Hepatocyte (in vitro differentiated cells): Measurements from ENCODE around the gene LSAMP. TPM values are rescaled to one million over a fixed set of nuclear protein-coding genes. Genes with fewer than 3 reads are reported as not detected.
A peak's percentile ranks its signal among the peaks of the same experiment; 100 is the strongest.

Experiments used
- DNase-seq: peaks from one replicate; pipeline ENCODE4 v3.0.0-alpha.2; 2016; ENCODE audit warnings: low spot score
- H2AFZ ChIP-seq: fragments of 200-600 bp; sonication (generic); 2 replicates; pipeline ENCODE4 v1.6.0; 2016; ENCODE audit warnings: antibody characterized with exemption, mild to moderate bottlenecking
- H3K27ac ChIP-seq: fragments of 200-600 bp; sonication (generic); 2 replicates; pipeline ENCODE4 v1.5.1; 2016; ENCODE audit warnings: mild to moderate bottlenecking
- H3K27me3 ChIP-seq: fragments of 200-600 bp; sonication (generic); 2 replicates; pipeline ENCODE4 v1.6.1; 2016
- H3K36me3 ChIP-seq: fragments of 200-600 bp; sonication (generic); replicated peaks from 2 replicates; pipeline ENCODE4 v1.5.1; 2016; ENCODE audit warnings: low read depth; ENCODE audit not compliant: insufficient read depth
- H3K4me1 ChIP-seq: fragments of 200-600 bp; sonication (generic); 2 replicates; pipeline ENCODE4 v1.5.1; 2016; ENCODE audit warnings: mild to moderate bottlenecking, moderate library complexity; ENCODE audit not compliant: insufficient read depth
- H3K4me2 ChIP-seq: fragments of 200-600 bp; sonication (generic); 2 replicates; pipeline ENCODE4 v1.6.0; 2016
- H3K4me3 ChIP-seq: fragments of 200-600 bp; sonication (generic); 2 replicates; pipeline ENCODE4 v1.5.1; 2016; ENCODE audit warnings: mild to moderate bottlenecking
- H3K79me2 ChIP-seq: fragments of 200-600 bp; sonication (generic); 2 replicates; pipeline ENCODE4 v1.6.0; 2017; ENCODE audit warnings: mild to moderate bottlenecking
- H3K9me2 ChIP-seq: fragments of 200-600 bp; sonication (generic); replicated peaks from 2 replicates; pipeline ENCODE4 v1.6.0; 2017; ENCODE audit warnings: mild to moderate bottlenecking; ENCODE audit not compliant: insufficient read depth
- H3K9me3 ChIP-seq: fragments of 200-600 bp; sonication (generic); 2 replicates; pipeline ENCODE4 v1.5.1; 2016; ENCODE audit warnings: low read depth, mild to moderate bottlenecking
- H4K20me1 ChIP-seq: fragments of 200-600 bp; sonication (generic); 2 replicates; pipeline ENCODE4 v1.6.0; 2016; ENCODE audit warnings: mild to moderate bottlenecking; ENCODE audit not compliant: insufficient read depth, poor library complexity, severe bottlenecking
- EZH2 ChIP-seq: fragments of 200-600 bp; sonication (generic); IDR thresholded peaks from 2 replicates; pipeline ENCODE4 v1.6.1; 2016; ENCODE audit warnings: antibody characterized with exemption, mild to moderate bottlenecking, borderline replicate concordance
- EZH2phosphoT487 ChIP-seq: fragments of 200-600 bp; sonication (generic); IDR thresholded peaks from one replicate; pipeline ENCODE4 v1.6.1; 2018; ENCODE audit warnings: antibody characterized with exemption, mild to moderate bottlenecking, low read depth, moderate library complexity; ENCODE audit not compliant: unreplicated experiment, severe bottlenecking
- WGBS: methylation state at CpG from one replicate; pipeline ENCODE4 v1.1.6; 2016; ENCODE audit warnings: low lambda C conversion rate; ENCODE audit errors: missing lambda C conversion rate; 5-methylcytosine and 5-hydroxymethylcytosine counted together
- polyA plus RNA-seq: library from polyadenylated mRNA; unstranded; fragments of >200 nt; fragmentation: Nextera tagmentation; extraction: Ambion mirVana; gene quantifications from 2 replicates; pipeline ENCODE4 v1.2.1, GENCODE V29; 2016
- total RNA-seq: library from RNA; depleted of rRNA; stranded (reverse); fragments of >200 nt; gene quantifications from 2 replicates; pipeline ENCODE4 v1.2.3, GENCODE V29; 2014
- TF ChIP-seq, protein P1 (sequence below): fragments of 200-600 bp; sonication (generic); IDR thresholded peaks from 2 replicates; pipeline ENCODE4 v1.5.1; 2016; ENCODE audit warnings: antibody characterized with exemption, mild to moderate bottlenecking; ENCODE audit not compliant: poor library complexity

The LSAMP gene
- total and polyA plus RNA-seq, 2 experiments from 2014 or later = 15.1 to 22.3 TPM

DNA sequence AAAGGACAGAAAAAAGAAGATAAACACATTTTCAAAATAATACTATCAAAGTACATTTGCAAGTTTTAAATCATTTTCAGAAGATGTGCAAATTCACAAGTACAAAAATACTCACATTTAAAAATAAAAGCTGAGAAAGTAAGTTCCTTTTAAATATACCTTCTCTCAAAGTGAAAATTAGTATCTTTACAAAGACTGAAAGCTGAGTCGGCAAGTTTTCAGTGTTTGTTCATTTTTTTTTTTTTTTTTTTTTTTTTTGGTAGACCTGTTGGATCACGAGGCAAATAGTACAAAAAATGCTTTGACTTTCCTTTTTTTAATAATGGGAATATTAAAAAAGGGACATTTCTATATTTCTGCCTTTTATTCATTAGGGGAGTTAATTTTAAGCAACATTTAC is 317.8 kb downstream of the LSAMP start:
- Histone ChIP-seq H3K4me2 (no peak overlapping the region), H3K27ac (no peak overlapping the region)

DNA sequence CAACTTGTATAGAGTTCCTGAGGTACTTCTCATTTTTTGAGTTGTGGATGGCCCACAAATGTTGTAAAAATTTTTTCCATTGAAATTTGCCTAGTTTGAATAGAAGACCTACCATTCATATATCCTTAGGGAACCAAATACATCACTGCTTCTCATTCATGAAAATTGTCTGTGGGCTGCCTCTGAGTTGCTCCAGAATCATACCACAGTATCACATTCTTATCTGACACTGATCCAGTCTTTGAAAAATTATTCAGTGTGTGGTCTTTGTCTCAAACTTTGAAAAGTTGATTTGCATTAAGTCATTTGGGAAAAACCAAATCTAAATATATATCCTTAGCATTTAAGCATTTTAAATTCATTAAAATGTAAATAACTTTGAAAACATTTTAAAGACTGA is 321.1 kb downstream of the LSAMP start:
- Histone ChIP-seq H3K9me2 (no peaks in the 10 kb centered on the region), H2AFZ (no peak overlapping the region), H3K4me1 (no peaks in the 10 kb centered on the region), H3K79me2 (no peaks in the 10 kb centered on the region), H3K4me2 (no peak overlapping the region), H3K4me3 (no peak overlapping the region), H3K36me3 (no peaks in the 10 kb centered on the region), H4K20me1 (no peaks in the 10 kb centered on the region), H3K27me3 (no peaks in the 10 kb centered on the region), H3K27ac (no peak overlapping the region), H3K9me3 (no peaks in the 10 kb centered on the region)
- DNase-seq = no peak
- TF ChIP-seq, protein P1, sequence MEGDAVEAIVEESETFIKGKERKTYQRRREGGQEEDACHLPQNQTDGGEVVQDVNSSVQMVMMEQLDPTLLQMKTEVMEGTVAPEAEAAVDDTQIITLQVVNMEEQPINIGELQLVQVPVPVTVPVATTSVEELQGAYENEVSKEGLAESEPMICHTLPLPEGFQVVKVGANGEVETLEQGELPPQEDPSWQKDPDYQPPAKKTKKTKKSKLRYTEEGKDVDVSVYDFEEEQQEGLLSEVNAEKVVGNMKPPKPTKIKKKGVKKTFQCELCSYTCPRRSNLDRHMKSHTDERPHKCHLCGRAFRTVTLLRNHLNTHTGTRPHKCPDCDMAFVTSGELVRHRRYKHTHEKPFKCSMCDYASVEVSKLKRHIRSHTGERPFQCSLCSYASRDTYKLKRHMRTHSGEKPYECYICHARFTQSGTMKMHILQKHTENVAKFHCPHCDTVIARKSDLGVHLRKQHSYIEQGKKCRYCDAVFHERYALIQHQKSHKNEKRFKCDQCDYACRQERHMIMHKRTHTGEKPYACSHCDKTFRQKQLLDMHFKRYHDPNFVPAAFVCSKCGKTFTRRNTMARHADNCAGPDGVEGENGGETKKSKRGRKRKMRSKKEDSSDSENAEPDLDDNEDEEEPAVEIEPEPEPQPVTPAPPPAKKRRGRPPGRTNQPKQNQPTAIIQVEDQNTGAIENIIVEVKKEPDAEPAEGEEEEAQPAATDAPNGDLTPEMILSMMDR = no peak
- TF ChIP-seq EZH2 (no peak), EZH2phosphoT487 (no peak)

More for the DNA sequence above, 317.8 kb downstream of the LSAMP start:
- no peak for DNase-seq
- Histone ChIP-seq H3K4me3 (no peak overlapping the region), H4K20me1 (no peaks in the 10 kb centered on the region), H3K9me2 (no peaks in the 10 kb centered on the region), H3K36me3 (no peaks in the 10 kb centered on the region), H3K4me1 (no peaks in the 10 kb centered on the region), H3K9me3 (no peaks in the 10 kb centered on the region), H3K27me3 (no peaks in the 10 kb centered on the region), H2AFZ (no peak overlapping the region), H3K79me2 (no peaks in the 10 kb centered on the region)
- TF ChIP-seq EZH2 (no peak), EZH2phosphoT487 (no peak)
- TF ChIP-seq, protein P1 = no peak
- WGBS = 96% methylated on average over 2 of the region's 2 CpGs

DNA sequence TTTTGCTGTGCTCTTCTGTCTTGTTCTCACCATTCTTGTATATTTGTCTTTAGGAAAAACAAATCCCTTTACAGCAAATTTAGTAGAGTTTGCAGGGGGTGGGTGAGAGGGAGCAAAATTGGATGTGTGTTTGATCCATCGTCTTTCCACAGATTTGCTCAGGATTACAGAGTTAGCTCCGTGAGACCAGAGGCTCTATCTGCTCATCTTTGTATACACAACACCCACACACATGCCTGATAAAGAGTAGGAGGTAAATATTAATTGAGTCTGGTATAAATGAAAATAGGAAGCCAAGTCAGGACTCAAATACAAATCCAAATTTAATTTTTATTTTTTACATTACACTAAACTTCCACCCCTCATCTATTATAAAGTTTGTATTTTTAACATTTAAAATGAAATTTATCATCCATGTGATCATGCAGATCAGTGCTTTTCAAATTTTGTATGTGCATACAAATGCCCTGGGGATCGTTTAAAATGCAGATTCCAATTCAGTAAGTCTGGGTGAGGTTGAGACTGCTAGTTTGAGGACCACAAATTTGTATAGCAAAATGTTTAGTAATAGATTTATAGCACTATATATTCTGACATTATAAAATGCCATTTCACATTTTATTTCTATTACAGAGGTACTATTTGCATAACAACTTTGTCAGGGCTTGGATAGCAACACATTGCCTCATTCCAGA is 326.7 kb downstream of the LSAMP start:
- TF ChIP-seq EZH2 = no peak
- TF ChIP-seq, protein P1 = no peak
- no peak for TF ChIP-seq EZH2phosphoT487
- no peak overlapping the region for H3K27ac ChIP-seq
- no peaks in the 10 kb centered on the region for H4K20me1 ChIP-seq
- no peak overlapping the region for H3K4me3 ChIP-seq
- H3K9me2 ChIP-seq = no peaks in the 10 kb centered on the region
- H3K4me1 ChIP-seq = peaks cover 9% of the 10 kb centered on the region
- H3K4me2 ChIP-seq = no peak overlapping the region
- no peaks in the 10 kb centered on the region for H3K27me3 ChIP-seq
- H2AFZ ChIP-seq = no peak overlapping the region
- H3K36me3 ChIP-seq = no peaks in the 10 kb centered on the region
- no peak for DNase-seq
- WGBS = 37% methylated on average over 3 of the region's 3 CpGs
- no peaks in the 10 kb centered on the region for H3K79me2 ChIP-seq
- H3K9me3 ChIP-seq = no peaks in the 10 kb centered on the region

DNA sequence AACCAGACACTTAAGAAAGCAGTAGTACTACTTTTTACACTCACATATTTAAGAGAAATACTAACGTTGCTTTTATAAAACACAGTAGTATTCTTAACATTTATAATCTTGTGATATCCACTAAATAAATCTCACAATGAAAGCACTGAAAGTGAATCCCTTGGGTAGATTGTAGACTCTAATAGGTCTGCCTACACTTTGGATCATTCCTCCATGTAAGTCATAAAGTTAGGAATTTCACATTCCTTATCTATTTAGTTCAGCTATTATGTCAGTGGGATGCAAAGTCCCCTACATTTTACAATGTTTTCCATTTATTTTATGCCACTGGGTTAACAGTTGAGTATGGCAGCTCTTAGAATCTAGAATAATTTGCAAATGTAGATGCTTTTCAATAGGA is 330.7 kb downstream of the LSAMP start:
- Histone ChIP-seq H2AFZ (no peak overlapping the region), H3K79me2 (no peaks in the 10 kb centered on the region), H3K9me2 (no peaks in the 10 kb centered on the region), H3K27ac (peak overlapping the region; percentile 35), H3K9me3 (no peaks in the 10 kb centered on the region), H3K4me1 (peaks cover 9% of the 10 kb centered on the region), H3K4me2 (peak overlapping the region; percentile 36), H3K27me3 (no peaks in the 10 kb centered on the region), H4K20me1 (no peaks in the 10 kb centered on the region), H3K4me3 (no peak overlapping the region), H3K36me3 (no peaks in the 10 kb centered on the region)
- TF ChIP-seq EZH2 (no peak), EZH2phosphoT487 (no peak)
- TF ChIP-seq, protein P1 = no peak
- WGBS = 37% methylated on average over 1 of the region's 1 CpG
- peak; percentile 8 for DNase-seq
